Measurements from ENCODE around the gene ZFY. TPM values are rescaled to one million over a fixed set of nuclear protein-coding genes. Genes with fewer than 3 reads are reported as not detected.

Gene ZFY
- total and polyA plus RNA-seq, 2 of the 4 experiments (the other 2 are of a cell fraction), result not detected

DNA sequence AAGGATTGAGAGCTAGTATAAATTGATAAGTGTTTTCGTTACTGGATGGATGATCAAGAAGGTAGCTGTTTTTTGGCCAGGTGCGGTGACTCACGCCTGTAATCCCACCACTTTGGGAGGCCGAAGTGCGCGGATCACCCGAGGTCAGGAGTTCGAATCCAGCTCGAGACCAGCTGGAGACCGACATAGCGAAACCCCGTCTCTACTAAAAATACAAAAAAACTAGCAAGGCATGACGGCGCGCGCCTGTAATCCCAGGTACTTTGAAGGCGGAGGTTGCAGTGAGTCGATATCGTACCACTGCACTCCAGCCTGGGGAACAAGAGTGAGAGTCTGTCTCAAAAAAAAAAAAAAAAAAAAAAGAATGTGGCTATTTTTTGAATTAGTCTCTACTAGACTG lies 2.0 kb downstream of the ZFY start:
- Histone ChIP-seq H3K9ac (ENCODE audit: low read depth, low read length) (no peak overlapping the region), H3K14ac (replicated peaks; ENCODE audit: low read depth, low read length) (no peak overlapping the region), H4K5ac (ENCODE audit: low read depth, low read length) (no peak overlapping the region), H3K23ac (ENCODE audit: low read depth, low read length) (no peak overlapping the region), H3K9me3 (ENCODE audit: control insufficient read depth, insufficient read depth, low read length) (no peaks in the 10 kb centered on the region), H2BK5ac (ENCODE audit: low read depth, low read length, poor library complexity, severe bottlenecking) (no peak overlapping the region), H2BK20ac (ENCODE audit: low read depth, low read length) (no peak overlapping the region), H2BK15ac (ENCODE audit: low read depth, low read length) (no peak overlapping the region), H2AFZ (replicated peaks; ENCODE audit: low read length, poor library complexity) (no peak overlapping the region), H3K4ac (ENCODE audit: low read depth, low read length) (no peak overlapping the region), H2AK5ac (ENCODE audit: low read depth, low read length) (no peak overlapping the region), H3K9me1 (ENCODE audit: insufficient read depth, low read length) (no peaks in the 10 kb centered on the region), H2AK9ac (replicated peaks; ENCODE audit: low read depth, low read length, poor library complexity) (no peak overlapping the region), H3K4me1 (ENCODE audit: control insufficient read depth, insufficient read depth, low read length) (no peaks in the 10 kb centered on the region), H4K8ac (ENCODE audit: low read depth in 2 of 2, low read length in 2 of 2) (no peak overlapping the region), H3K56ac (ENCODE audit: extremely low read depth, insufficient read depth, low read length) (no peak overlapping the region), H3K4me3 (ENCODE audit: insufficient read depth, low read depth, low read length) (no peak overlapping the region), H4K20me1 (ENCODE audit: insufficient read depth, low read length) (no peaks in the 10 kb centered on the region), H4K91ac (ENCODE audit: insufficient read depth, low read depth, low read length) (no peak overlapping the region), H3K27me3 (ENCODE audit: control insufficient read depth, insufficient read depth, low read length) (no peaks in the 10 kb centered on the region), H3K36me3 (ENCODE audit: control insufficient read depth, insufficient read depth, low read length) (no peaks in the 10 kb centered on the region), H3K18ac (ENCODE audit: low read depth, low read length) (no peak overlapping the region), H2BK120ac (ENCODE audit: low read depth, low read length) (no peak overlapping the region), H3K4me2 (ENCODE audit: low read depth, low read length) (no peak overlapping the region), H3K27ac (ENCODE audit: insufficient read depth, low read length) (no peak overlapping the region), H3K79me1 (ENCODE audit: low read depth in 1 of 2, low read length in 2 of 2) (no peaks in the 10 kb centered on the region)
- dilution Hi-C loops (cut with HindIII; ENCODE audit: low sequenced_read_pairs, unreplicated experiment), result no loop called here
- TF ChIP-seq, protein P1, sequence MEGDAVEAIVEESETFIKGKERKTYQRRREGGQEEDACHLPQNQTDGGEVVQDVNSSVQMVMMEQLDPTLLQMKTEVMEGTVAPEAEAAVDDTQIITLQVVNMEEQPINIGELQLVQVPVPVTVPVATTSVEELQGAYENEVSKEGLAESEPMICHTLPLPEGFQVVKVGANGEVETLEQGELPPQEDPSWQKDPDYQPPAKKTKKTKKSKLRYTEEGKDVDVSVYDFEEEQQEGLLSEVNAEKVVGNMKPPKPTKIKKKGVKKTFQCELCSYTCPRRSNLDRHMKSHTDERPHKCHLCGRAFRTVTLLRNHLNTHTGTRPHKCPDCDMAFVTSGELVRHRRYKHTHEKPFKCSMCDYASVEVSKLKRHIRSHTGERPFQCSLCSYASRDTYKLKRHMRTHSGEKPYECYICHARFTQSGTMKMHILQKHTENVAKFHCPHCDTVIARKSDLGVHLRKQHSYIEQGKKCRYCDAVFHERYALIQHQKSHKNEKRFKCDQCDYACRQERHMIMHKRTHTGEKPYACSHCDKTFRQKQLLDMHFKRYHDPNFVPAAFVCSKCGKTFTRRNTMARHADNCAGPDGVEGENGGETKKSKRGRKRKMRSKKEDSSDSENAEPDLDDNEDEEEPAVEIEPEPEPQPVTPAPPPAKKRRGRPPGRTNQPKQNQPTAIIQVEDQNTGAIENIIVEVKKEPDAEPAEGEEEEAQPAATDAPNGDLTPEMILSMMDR (conservative IDR thresholded peaks at IDR 0.05; ENCODE audit: low read depth, low read length), result no peak
- TF ChIP-seq BHLHE40 (IDR thresholded peaks at IDR 0.05; ENCODE audit: low read depth, low read length) (no peak), FOS (IDR thresholded peaks at IDR 0.05; ENCODE audit: low read depth, low read length) (no peak), NFE2L2 (IDR thresholded peaks at IDR 0.05; ENCODE audit: low read depth, low read length) (no peak), POLR2A (IDR thresholded peaks at IDR 0.05; ENCODE audit: low read depth, low read length) (no peak), MAFK (IDR thresholded peaks at IDR 0.05; ENCODE audit: low read depth, low read length) (no peak), RCOR1 (IDR thresholded peaks at IDR 0.05; ENCODE audit: insufficient replicate concordance, low read length) (no peak), CEBPB (IDR thresholded peaks at IDR 0.05; ENCODE audit: low read depth, low read length) (no peak), CHD1 (IDR thresholded peaks at IDR 0.05; ENCODE audit: low read depth, low read length) (no peak), MAZ (IDR thresholded peaks at IDR 0.05; ENCODE audit: borderline replicate concordance, low read depth, low read length) (no peak), RAD21 (IDR thresholded peaks at IDR 0.05; ENCODE audit: low read length) (no peak), SMC3 (IDR thresholded peaks at IDR 0.05; ENCODE audit: low read depth, low read length) (no peak), RFX5 (IDR thresholded peaks at IDR 0.05; ENCODE audit: low read depth, low read length) (no peak), MXI1 (IDR thresholded peaks at IDR 0.05; ENCODE audit: borderline replicate concordance, low read depth, low read length) (no peak)
- TF ChIP-seq, protein P2, sequence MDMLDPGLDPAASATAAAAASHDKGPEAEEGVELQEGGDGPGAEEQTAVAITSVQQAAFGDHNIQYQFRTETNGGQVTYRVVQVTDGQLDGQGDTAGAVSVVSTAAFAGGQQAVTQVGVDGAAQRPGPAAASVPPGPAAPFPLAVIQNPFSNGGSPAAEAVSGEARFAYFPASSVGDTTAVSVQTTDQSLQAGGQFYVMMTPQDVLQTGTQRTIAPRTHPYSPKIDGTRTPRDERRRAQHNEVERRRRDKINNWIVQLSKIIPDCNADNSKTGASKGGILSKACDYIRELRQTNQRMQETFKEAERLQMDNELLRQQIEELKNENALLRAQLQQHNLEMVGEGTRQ (IDR thresholded peaks at IDR 0.05; ENCODE audit: low read depth, low read length), result no peak
- TF ChIP-seq, protein P3, sequence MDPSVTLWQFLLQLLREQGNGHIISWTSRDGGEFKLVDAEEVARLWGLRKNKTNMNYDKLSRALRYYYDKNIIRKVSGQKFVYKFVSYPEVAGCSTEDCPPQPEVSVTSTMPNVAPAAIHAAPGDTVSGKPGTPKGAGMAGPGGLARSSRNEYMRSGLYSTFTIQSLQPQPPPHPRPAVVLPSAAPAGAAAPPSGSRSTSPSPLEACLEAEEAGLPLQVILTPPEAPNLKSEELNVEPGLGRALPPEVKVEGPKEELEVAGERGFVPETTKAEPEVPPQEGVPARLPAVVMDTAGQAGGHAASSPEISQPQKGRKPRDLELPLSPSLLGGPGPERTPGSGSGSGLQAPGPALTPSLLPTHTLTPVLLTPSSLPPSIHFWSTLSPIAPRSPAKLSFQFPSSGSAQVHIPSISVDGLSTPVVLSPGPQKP (IDR thresholded peaks at IDR 0.05; ENCODE audit: borderline replicate concordance, low read depth, low read length), result no peak
- intact Hi-C loops (cut with micrococcal nuclease), result no loop called here
- POLR2A ChIA-PET (ENCODE audit: unreplicated experiment), result no interaction called here
- in situ Hi-C loops (cut with MboI; ENCODE audit: low sequenced_read_pairs), result no loop called here
- CTCF ChIA-PET, result no interaction called here
- ATAC-seq (ENCODE audit: low read depth) (no peak), DNase-seq (no peak)
- WGBS, 2 experiments (ENCODE audit: extremely low coverage in 2 of 2, insufficient read length in 1 of 2), result no CpG with 5 or more reads among the region's 19 CpGs
- no TSS peak for BruUV-seq (replicated peaks)

Data from IMR-90 (cell line).